Transverse colon (tissue), 4 donors: ENCODE data around the gene GABPA. TPM values are rescaled to one million over a fixed set of nuclear protein-coding genes. Genes with fewer than 3 reads are reported as not detected.
A peak's percentile ranks its signal among the peaks of the same experiment; 100 is the strongest.

Experiments used
- DNase-seq: peaks from one replicate; pipeline ENCODE4 v3.0.0-alpha.2; 2019
- H3K27ac ChIP-seq, 4 donors: fragments of 200-600 bp; sonication (generic); 2 replicates each; pipeline ENCODE4 v1.5.1; 2016 to 2018; ENCODE audit warnings: inconsistent platforms in 4 of 4
- H3K27me3 ChIP-seq: fragments of 200-600 bp; sonication (generic); 2 replicates; pipeline ENCODE4 v1.5.1; 2017; ENCODE audit warnings: inconsistent platforms
- H3K36me3 ChIP-seq, 4 donors: fragments of 200-600 bp; sonication (generic); 2 replicates each; pipeline ENCODE4 v1.5.1; 2017 to 2019; ENCODE audit warnings: inconsistent platforms in 4 of 4
- H3K4me1 ChIP-seq, 4 donors: fragments of 200-600 bp; sonication (generic); 2 replicates each; pipeline ENCODE4 v1.5.1; 2017 to 2020; ENCODE audit warnings: inconsistent platforms in 4 of 4
- H3K4me3 ChIP-seq, 4 donors: fragments of 200-600 bp; sonication (generic); 1 replicate in 1 of 4; 2 replicates in 3 of 4; pipeline versions ENCODE4 v1.5.1 to v1.6.1; 2017 to 2019; ENCODE audit warnings: inconsistent platforms in 4 of 4
- H3K9me3 ChIP-seq, 2 donors: fragments of 200-600 bp; sonication (generic); 2 replicates each; pipeline ENCODE4 v1.5.1; 2017 to 2019; ENCODE audit warnings: inconsistent platforms in 2 of 2
- CTCF ChIP-seq, 5 experiments: fragments of 200-600 bp in 3 of 5; fragments of 450-650 bp in 2 of 5; sonication (generic) in 3 of 5; IDR thresholded peaks; 1 replicate in 2 of 5; 2 replicates in 3 of 5; pipeline ENCODE4 v1.5.1; 2016 to 2017; ENCODE audit warnings: antibody characterized with exemption in 5 of 5, inconsistent platforms in 3 of 5, mild to moderate bottlenecking in 2 of 5, moderate library complexity in 1 of 5
- EP300 ChIP-seq: sonication (generic); formaldehyde crosslinking; IDR thresholded peaks from one replicate; pipeline ENCODE4 v1.6.1; 2017; ENCODE audit warnings: antibody characterized with exemption, low read depth
- POLR2A ChIP-seq: fragments of 450-650 bp; IDR thresholded peaks from one replicate; pipeline ENCODE4 v1.6.1; 2016; ENCODE audit warnings: antibody characterized with exemption, mild to moderate bottlenecking, moderate library complexity
- POLR2AphosphoS5 ChIP-seq, 3 donors: sonication (generic); formaldehyde crosslinking; IDR thresholded peaks; one replicate each; pipeline ENCODE4 v1.6.1; 2016; ENCODE audit warnings: antibody characterized with exemption in 3 of 3
- WGBS, 2 donors: methylation state at CpG; one replicate each; pipeline ENCODE4 v1.1.5; 2018; ENCODE audit warnings: low coverage in 1 of 2; 5-methylcytosine and 5-hydroxymethylcytosine counted together
- in situ Hi-C, 4 donors: fragments of 200-750 bp; cut with MboI; loops; one replicate each; pipeline versions ENCODE4 v1.15.0 to v1.15.1; 2017; ENCODE audit warnings: low sequenced_read_pairs in 3 of 4, low pct_ligation_motif_present in 1 of 4, low pct_unique_long_range_greater_than_20kb in 1 of 4
- intact Hi-C: fragments of 100-400 bp; cut with DNase I; formaldehyde crosslinking; loops from one replicate; pipeline ENCODE4 v1.15.1; 2023; ENCODE audit warnings: low total_unique reads
- total RNA-seq, 4 donors: library from RNA; depleted of rRNA; stranded (reverse); fragments of >200 nt; gene quantifications; one replicate each; pipeline ENCODE4 v1.1.0, GENCODE V29; 2016

GABPA gene
- total RNA-seq, 4 donors from 2014 or later, result 5.4 to 23.3 (median 18.6) TPM

GRCh38 chr21:25734654-25734903 lies 193 bp upstream of the GABPA start:
- WGBS, 2 donors, result 0% methylated on average over 9 of the region's 10 CpGs; no CpG with 5 or more reads in 1 of the 2 donors
- in situ Hi-C loops (no loop called here), intact Hi-C loops (loop anchor here (10.0 kb wide), 1 partner anchor 130 kb away; the partner anchor contains the start of gene MRPL39)
- no peak for DNase-seq
- Histone ChIP-seq H3K27me3 (no peaks in the 10 kb centered on the region), H3K4me3 (peak overlapping the region; percentile 48 to 90 (median 88)), H3K4me1 (peaks cover 17 to 45% (median 24%) of the 10 kb centered on the region in 4 donors), H3K27ac (peak overlapping the region; percentile 95 to 99 (median 96)), H3K36me3 (peaks cover 0 to 5% (median 1%) of the 10 kb centered on the region in 4 donors), H3K9me3 (no peaks in the 10 kb centered on the region)
- peak; percentile 96 for TF ChIP-seq POLR2A
- peak; percentile 91 to 98 (median 96) for TF ChIP-seq POLR2AphosphoS5 (IDR thresholded peaks at IDR 0.05)
- TF ChIP-seq EP300, result no peak
- TF ChIP-seq CTCF (IDR thresholded peaks at IDR 0.05), result no peak

DNA sequence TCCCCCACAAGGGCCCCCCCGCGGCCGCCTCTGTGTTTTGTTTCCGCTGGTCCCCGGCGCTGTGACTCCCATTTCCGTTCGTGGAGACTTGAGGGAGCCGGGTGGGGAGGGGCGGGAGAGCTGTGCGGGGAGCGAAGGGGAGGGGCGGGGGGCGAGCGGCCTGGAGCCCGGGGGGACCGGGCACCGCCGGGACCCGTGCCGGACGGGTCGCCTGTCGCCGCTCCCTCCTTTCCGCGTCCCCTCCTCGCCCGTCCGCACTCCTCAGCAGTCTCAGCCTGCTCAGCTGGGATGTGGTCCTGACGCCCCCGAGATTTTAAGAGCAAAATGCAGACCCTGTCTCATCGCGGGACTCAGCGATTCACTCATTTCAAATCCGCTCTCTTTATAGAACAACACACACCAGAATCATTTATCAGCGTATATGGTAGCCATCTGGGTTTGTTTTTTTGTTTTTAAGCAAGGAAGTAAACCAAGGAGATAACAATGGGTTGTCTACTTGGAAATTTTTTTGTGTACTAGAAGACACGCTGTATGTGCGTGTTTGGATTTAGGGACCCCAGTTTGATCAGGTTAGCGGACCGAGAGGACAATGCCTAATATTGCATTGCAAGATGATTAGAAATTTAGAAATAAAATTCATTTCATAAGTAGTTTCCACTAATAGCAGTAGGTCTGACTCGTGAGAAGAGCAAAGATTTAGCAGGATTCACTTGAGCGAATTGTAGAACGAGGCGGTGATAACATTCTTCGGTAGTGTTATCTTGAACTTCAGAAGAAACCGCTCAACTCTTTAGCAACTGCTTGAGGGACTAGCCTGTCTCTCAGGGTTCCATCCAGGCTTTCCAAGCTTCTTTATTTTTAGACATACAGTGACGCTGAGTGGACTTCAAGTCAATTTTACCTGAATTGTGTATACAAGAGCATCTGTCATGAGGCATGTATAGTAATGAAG lies 1.1 kb downstream of the GABPA start:
- 0 to 1% methylated on average over 28 to 47 of the region's 48 CpGs for WGBS, 2 donors
- intact Hi-C loops, result loop anchor here (10.0 kb wide), 1 partner anchor 131 kb away; the partner anchor contains the start of gene MRPL39
- in situ Hi-C loops, result no loop called here
- Histone ChIP-seq H3K4me3 (peak overlapping the region; percentile 38 to 90 (median 88)), H3K4me1 (peaks cover 17 to 42% (median 24%) of the 10 kb centered on the region in 4 donors), H3K9me3 (no peaks in the 10 kb centered on the region), H3K27me3 (no peaks in the 10 kb centered on the region), H3K27ac (peak overlapping the region; percentile 95 to 99 (median 96)), H3K36me3 (no peaks in the 10 kb centered on the region)
- peak; percentile 88 for DNase-seq
- TF ChIP-seq EP300 (no peak), POLR2A (no peak), POLR2AphosphoS5 (IDR thresholded peaks at IDR 0.05) (no peak), CTCF (IDR thresholded peaks at IDR 0.05) (no peak)

GRCh38 chr21:25737421-25737820 lies 2.6 kb downstream of the GABPA start:
- no peak for DNase-seq
- Histone ChIP-seq H3K9me3 (no peaks in the 10 kb centered on the region), H3K4me1 (peaks cover 12 to 33% (median 20%) of the 10 kb centered on the region in 4 donors), H3K4me3 (no peak overlapping the region), H3K36me3 (no peaks in the 10 kb centered on the region), H3K27me3 (no peaks in the 10 kb centered on the region), H3K27ac (no peak overlapping the region)
- intact Hi-C loops, result loop anchor here (10.0 kb wide), 1 partner anchor 133 kb away; the partner anchor contains the start of gene MRPL39
- in situ Hi-C loops, result no loop called here
- 69 to 80% methylated on average over 1 of the region's 1 CpG for WGBS, 2 donors
- TF ChIP-seq CTCF (IDR thresholded peaks at IDR 0.05) (no peak), EP300 (no peak), POLR2A (no peak), POLR2AphosphoS5 (IDR thresholded peaks at IDR 0.05) (no peak)

GRCh38 chr21:25742900-25743299 lies 8.1 kb downstream of the GABPA start:
- TF ChIP-seq POLR2AphosphoS5 (IDR thresholded peaks at IDR 0.05) (no peak), POLR2A (no peak), CTCF (IDR thresholded peaks at IDR 0.05) (no peak), EP300 (no peak)
- Histone ChIP-seq H3K9me3 (no peaks in the 10 kb centered on the region), H3K36me3 (peaks cover 0 to 16% (median 0%) of the 10 kb centered on the region in 4 donors), H3K27ac (no peak overlapping the region), H3K4me1 (no peaks in the 10 kb centered on the region), H3K4me3 (no peak overlapping the region), H3K27me3 (no peaks in the 10 kb centered on the region)
- no peak for DNase-seq
- intact Hi-C loops, result no loop called here
- WGBS, 2 donors, result 79 to 83% methylated on average over 2 to 3 of the region's 3 CpGs
- in situ Hi-C loops, result no loop called here
